Measurements from ENCODE around the gene TMEM120A. TPM values are rescaled to one million over a fixed set of nuclear protein-coding genes. Genes with fewer than 3 reads are reported as not detected.
A peak's percentile ranks its signal among the peaks of the same experiment; 100 is the strongest.

TMEM120A gene
- total RNA-seq, 1 donor from 2014 or later: 17.4 TPM

DNA sequence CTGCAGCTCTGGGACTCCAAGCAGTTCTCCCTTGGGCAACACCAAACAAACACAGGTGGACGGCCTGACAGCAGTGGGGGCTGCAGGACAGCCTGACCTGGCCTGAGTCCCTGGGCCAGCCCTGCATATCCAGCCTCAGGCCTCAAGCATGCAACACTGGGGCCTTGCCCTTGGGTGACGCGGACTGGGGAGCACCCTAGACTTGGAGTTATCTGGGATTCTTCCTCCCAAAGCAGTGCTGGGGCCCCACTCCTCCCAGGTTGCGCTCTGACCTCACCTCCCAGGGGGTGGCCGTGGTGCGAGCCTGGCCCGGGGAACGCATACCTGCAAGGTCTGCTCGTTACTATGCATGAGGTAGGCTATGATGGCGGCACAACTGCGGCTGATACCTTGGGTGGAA lies 6.2 kb upstream of the TMEM120A start:
- H3K36me3 ChIP-seq (ENCODE audit: control insufficient read depth, insufficient read depth, low read length): peaks cover 2% of the 10 kb centered on the region
- no peak overlapping the region for H3K4me3 ChIP-seq (ENCODE audit: low read depth, low read length)
- TF ChIP-seq, protein P1, sequence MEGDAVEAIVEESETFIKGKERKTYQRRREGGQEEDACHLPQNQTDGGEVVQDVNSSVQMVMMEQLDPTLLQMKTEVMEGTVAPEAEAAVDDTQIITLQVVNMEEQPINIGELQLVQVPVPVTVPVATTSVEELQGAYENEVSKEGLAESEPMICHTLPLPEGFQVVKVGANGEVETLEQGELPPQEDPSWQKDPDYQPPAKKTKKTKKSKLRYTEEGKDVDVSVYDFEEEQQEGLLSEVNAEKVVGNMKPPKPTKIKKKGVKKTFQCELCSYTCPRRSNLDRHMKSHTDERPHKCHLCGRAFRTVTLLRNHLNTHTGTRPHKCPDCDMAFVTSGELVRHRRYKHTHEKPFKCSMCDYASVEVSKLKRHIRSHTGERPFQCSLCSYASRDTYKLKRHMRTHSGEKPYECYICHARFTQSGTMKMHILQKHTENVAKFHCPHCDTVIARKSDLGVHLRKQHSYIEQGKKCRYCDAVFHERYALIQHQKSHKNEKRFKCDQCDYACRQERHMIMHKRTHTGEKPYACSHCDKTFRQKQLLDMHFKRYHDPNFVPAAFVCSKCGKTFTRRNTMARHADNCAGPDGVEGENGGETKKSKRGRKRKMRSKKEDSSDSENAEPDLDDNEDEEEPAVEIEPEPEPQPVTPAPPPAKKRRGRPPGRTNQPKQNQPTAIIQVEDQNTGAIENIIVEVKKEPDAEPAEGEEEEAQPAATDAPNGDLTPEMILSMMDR (IDR thresholded peaks at IDR 0.05; ENCODE audit: insufficient read depth, low read length, poor library complexity, severe bottlenecking): no peak
- DNase-seq (ENCODE audit: low read depth): no peak
- no peaks in the 10 kb centered on the region for H3K27me3 ChIP-seq (ENCODE audit: control insufficient read depth, insufficient read depth, low read length)

DNA sequence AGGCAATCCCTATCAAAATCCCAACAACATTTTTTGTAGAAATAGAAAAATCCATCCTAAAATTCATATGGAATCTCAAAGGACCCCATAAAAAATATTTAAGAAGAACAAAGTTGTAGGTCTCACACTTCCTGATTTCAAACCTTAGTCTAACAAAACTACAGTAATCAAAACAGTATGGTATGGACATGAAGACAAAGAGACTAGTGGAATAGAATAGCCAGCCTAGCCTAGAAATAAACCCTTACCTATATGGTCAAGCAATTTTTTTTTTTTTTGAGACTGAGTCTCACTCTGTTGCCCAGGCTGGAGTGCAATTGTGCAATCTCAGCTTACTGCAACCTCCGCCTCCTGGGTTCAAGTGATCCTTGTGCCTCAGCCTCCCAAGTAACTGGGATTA lies 3.6 kb upstream of the TMEM120A start:
- H3K27me3 ChIP-seq (ENCODE audit: control insufficient read depth, insufficient read depth, low read length): no peaks in the 10 kb centered on the region
- DNase-seq (ENCODE audit: low read depth): no peak
- TF ChIP-seq, protein P1 (IDR thresholded peaks at IDR 0.05; ENCODE audit: insufficient read depth, low read length, poor library complexity, severe bottlenecking): no peak
- peaks cover 2% of the 10 kb centered on the region for H3K36me3 ChIP-seq (ENCODE audit: control insufficient read depth, insufficient read depth, low read length)
- no peak overlapping the region for H3K4me3 ChIP-seq (ENCODE audit: low read depth, low read length)

DNA sequence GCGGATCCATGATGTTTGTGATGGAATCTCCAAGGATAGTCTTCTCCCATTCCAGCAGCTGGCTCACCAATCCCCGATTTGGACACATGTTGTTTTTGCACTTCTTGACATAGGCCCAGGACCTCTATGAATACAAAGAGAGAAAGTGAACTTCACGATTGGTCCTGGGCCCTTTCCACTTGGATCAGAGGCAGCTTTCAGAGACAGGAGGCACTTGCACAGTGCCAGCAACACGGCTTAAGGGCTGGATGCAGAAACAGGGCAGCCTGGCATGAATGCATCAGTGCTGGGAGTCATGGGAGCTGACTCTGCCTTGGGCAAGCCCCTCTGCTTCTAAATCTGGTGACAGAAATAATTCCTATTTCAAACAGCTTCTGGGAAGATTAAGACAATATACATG lies 2.1 kb upstream of the TMEM120A start:
- no peak for DNase-seq (ENCODE audit: low read depth)
- peaks cover 1% of the 10 kb centered on the region for H3K36me3 ChIP-seq (ENCODE audit: control insufficient read depth, insufficient read depth, low read length)
- TF ChIP-seq, protein P1 (IDR thresholded peaks at IDR 0.05; ENCODE audit: insufficient read depth, low read length, poor library complexity, severe bottlenecking): no peak

DNA sequence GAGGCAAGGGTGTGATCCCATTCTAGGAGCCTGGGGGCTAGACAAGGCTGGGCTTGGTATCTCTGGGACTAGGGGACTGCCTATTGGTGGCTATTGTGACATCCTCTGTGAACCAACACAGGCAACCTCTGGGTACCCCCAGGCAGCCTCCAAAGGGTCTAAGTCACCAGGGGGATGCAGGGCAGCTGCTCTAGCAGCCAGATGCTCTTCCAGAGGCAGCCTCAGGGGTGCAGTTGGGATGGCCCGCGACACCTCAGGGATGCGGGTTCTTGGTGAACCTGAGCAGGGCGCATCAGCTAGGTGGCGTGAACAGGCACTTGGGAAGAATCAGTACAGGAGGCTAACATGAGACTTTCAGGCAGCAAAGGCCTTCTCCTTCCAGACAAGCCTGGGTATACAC lies 1.6 kb upstream of the TMEM120A start:
- no peak for DNase-seq (ENCODE audit: low read depth)
- H3K4me3 ChIP-seq (ENCODE audit: low read depth, low read length): no peak overlapping the region
- no peaks in the 10 kb centered on the region for H3K27me3 ChIP-seq (ENCODE audit: control insufficient read depth, insufficient read depth, low read length)
- TF ChIP-seq, protein P1 (IDR thresholded peaks at IDR 0.05; ENCODE audit: insufficient read depth, low read length, poor library complexity, severe bottlenecking): no peak
- H3K36me3 ChIP-seq (ENCODE audit: control insufficient read depth, insufficient read depth, low read length): peaks cover 1% of the 10 kb centered on the region

More for the DNA sequence above, 2.1 kb upstream of the TMEM120A start:
- H3K4me3 ChIP-seq (ENCODE audit: low read depth, low read length): no peak overlapping the region
- H3K27me3 ChIP-seq (ENCODE audit: control insufficient read depth, insufficient read depth, low read length): no peaks in the 10 kb centered on the region

DNA sequence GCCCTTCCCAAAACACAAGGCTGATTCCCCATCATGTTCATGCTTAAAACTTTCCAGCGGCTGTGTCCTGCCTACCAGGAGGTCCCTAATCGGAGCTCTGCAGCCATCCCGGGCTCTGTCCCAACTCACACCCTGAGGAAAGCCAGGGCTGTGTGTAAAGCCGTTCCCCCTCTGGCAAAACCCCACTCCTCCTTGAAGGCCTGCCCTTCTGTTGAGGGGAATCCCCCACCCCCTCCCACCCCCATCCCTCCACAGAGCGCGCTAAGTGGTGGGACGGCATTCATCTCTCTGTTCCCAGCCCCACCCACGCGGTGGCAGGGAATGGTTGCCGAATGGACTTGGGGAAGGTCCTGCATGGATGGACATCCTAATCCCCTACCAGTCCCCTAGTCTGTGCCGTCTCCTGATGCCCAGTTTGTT lies 667 bp upstream of the TMEM120A start:
- TF ChIP-seq, protein P1 (IDR thresholded peaks at IDR 0.05; ENCODE audit: insufficient read depth, low read length, poor library complexity, severe bottlenecking): no peak
- no peak for DNase-seq (ENCODE audit: low read depth)
- H3K36me3 ChIP-seq (ENCODE audit: control insufficient read depth, insufficient read depth, low read length): no peaks in the 10 kb centered on the region
- peak overlapping the region; percentile 45 for H3K4me3 ChIP-seq (ENCODE audit: low read depth, low read length)
- no peaks in the 10 kb centered on the region for H3K27me3 ChIP-seq (ENCODE audit: control insufficient read depth, insufficient read depth, low read length)

DNA sequence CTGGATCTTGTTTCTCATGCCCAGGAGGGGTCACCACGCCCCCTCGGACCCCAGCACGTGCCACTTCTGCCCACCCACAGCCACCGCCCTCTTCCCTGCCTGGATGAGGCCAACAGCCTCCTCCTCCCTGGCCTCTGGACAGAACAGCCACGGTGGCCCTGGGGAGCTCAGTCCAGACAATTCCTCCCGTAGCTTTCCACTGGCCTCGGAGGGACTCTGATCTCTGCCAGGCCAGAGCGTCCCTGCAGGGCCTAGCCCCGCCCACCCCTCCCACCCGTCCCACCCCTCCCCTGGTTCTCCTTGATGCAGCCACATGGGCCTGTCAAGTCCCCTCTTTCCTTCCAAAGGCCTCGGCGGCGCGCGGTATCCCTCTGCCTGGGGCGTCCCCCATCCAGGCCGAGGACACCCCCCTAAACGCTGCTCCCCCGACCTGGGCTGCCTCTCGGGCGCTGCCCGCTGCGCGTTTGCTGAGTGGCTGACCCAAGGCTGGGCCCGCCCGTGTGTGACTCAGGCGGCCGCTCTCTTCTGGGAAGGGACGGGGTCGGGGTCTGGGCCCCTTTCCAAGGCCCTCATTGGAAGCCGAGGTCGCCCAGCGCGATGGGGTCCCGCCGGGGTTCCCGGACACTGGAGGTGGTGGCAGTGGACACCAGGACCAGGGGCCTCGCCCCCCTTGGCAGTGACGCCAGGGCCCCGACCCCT lies 557 bp downstream of the TMEM120A start:
- Histone ChIP-seq H3K27me3 (ENCODE audit: control insufficient read depth, insufficient read depth, low read length) (no peaks in the 10 kb centered on the region), H3K36me3 (ENCODE audit: control insufficient read depth, insufficient read depth, low read length) (no peaks in the 10 kb centered on the region), H3K4me3 (ENCODE audit: low read depth, low read length) (peak overlapping the region; percentile 79)
- no peak for DNase-seq (ENCODE audit: low read depth)
- TF ChIP-seq, protein P1 (IDR thresholded peaks at IDR 0.05; ENCODE audit: insufficient read depth, low read length, poor library complexity, severe bottlenecking): no peak

Measured in kidney epithelial cell (primary cell).